PFSK-1 (cell line): ENCODE data around the gene DST.

ENCODE experiments used
- FOXP2 ChIP-seq: optimal IDR thresholded peaks from 2 replicates; pipeline ENCODE3; 2011; ENCODE audit warnings: borderline replicate concordance, control low read depth, inconsistent platforms; ENCODE audit not compliant: insufficient read depth; ENCODE audit errors: extremely low read length, extremely low read depth
- POLR2AphosphoS5 ChIP-seq: IDR thresholded peaks from 2 replicates; pipeline ENCODE4 v1.6.1; 2012; ENCODE audit warnings: low read depth, mild to moderate bottlenecking, control low read depth, low read length, moderate library complexity
- SIN3A ChIP-seq: IDR thresholded peaks from 2 replicates; pipeline ENCODE4 v1.6.1; 2012; ENCODE audit warnings: mild to moderate bottlenecking, low read length, moderate library complexity, borderline replicate concordance; ENCODE audit not compliant: insufficient read depth
- TAF1 ChIP-seq: IDR thresholded peaks from 2 replicates; pipeline ENCODE4 v1.6.1; 2012; ENCODE audit warnings: low read length, control low read depth, borderline replicate concordance; ENCODE audit not compliant: insufficient read depth
- TF ChIP-seq, protein P1 (sequence below), 2 experiments: IDR thresholded peaks; 2 replicates each; pipeline versions ENCODE4 v1.6.1 to v1.8.0; 2011 to 2012; ENCODE audit warnings: low read depth in 2 of 2, low read length in 2 of 2, control low read depth in 1 of 2, inconsistent platforms in 1 of 2, mild to moderate bottlenecking in 1 of 2, moderate library complexity in 1 of 2; ENCODE audit not compliant: insufficient read depth in 1 of 2

DNA sequence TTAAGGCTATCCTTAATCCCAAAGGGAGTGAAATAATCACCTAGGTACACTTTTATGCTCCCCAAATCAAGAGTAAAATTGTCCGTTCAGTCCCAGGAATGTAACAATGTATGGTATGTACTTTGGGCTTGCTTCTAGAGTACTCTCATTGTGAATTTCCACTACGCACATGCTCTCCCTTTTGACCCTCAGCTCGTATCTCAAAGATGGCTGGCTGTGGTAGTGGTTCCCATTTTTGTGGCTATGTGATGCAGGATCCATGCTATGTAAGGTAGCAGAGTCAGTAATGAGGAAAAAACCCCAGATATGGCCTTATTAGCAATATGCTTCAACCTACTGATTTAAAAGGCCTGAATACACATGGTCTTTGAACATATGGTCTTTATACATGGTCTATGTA is 133.7 kb downstream of the DST start:
- TF ChIP-seq, protein P1, sequence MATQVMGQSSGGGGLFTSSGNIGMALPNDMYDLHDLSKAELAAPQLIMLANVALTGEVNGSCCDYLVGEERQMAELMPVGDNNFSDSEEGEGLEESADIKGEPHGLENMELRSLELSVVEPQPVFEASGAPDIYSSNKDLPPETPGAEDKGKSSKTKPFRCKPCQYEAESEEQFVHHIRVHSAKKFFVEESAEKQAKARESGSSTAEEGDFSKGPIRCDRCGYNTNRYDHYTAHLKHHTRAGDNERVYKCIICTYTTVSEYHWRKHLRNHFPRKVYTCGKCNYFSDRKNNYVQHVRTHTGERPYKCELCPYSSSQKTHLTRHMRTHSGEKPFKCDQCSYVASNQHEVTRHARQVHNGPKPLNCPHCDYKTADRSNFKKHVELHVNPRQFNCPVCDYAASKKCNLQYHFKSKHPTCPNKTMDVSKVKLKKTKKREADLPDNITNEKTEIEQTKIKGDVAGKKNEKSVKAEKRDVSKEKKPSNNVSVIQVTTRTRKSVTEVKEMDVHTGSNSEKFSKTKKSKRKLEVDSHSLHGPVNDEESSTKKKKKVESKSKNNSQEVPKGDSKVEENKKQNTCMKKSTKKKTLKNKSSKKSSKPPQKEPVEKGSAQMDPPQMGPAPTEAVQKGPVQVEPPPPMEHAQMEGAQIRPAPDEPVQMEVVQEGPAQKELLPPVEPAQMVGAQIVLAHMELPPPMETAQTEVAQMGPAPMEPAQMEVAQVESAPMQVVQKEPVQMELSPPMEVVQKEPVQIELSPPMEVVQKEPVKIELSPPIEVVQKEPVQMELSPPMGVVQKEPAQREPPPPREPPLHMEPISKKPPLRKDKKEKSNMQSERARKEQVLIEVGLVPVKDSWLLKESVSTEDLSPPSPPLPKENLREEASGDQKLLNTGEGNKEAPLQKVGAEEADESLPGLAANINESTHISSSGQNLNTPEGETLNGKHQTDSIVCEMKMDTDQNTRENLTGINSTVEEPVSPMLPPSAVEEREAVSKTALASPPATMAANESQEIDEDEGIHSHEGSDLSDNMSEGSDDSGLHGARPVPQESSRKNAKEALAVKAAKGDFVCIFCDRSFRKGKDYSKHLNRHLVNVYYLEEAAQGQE (IDR thresholded peaks at IDR 0.05; ENCODE audit: insufficient read depth in 1 of 2, low read depth in 2 of 2, low read length in 2 of 2), result no peak
- TF ChIP-seq POLR2AphosphoS5, result no peak
- no peak for TF ChIP-seq SIN3A
- no peak for TF ChIP-seq TAF1
- no peak for TF ChIP-seq FOXP2
